GOT3 (cell line): ENCODE data around the gene MAP2.

Experiments
- DNase-seq: peaks from one replicate; lab custom pipeline; 2025; ENCODE audit warnings: mixed read lengths; lab: John Stamatoyannopoulos, UW

MAP2 gene

DNA sequence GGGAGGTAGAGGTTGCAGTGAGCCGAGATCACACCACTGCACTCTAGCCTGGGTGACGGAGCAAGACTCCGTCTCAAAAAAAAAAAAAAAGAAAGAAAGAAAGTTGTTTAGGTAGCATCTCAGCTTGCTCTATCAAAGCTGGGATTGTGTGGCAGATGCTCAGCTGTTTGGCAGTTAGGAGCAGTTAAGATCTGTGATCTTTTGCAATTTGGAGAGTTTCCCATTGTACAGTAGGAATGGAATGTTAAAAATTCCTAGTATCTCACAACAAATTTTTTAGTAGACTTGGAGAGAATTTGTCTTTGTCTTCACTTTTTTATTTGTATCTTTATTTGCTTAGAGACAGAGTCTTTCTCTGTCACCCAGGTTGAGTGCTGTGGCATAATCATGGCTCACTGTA is 224.9 kb downstream of the MAP2 start:
- DNase-seq = no peak

- DNase-seq = no peak
Measured at GRCh38 chr2:209653134-209653533, 229.3 kb downstream of the MAP2 start.

GRCh38 chr2:209661286-209661894 is 237.5 kb downstream of the MAP2 start:
- DNase-seq = no peak

- DNase-seq = no peak
Measured at GRCh38 chr2:209662021-209662420, 238.2 kb downstream of the MAP2 start.

DNA sequence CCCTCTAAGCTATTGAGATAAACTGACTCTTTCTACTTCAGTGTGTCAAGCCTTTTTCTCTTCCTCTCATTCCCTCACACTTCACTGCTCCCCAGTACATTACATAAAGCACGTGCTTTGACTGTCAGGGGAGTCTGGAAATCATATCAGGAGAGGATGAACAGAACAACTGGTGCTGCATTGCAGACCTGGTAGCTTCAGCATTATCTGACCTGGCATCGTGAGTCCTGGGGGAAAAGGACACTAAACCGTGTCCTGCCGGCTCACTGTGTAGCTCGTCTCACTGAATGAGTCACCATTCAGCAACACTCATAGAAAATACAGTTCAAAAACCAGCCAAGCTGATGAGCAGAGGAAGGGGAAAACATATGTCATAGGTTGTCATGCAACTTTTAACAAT is 239.3 kb downstream of the MAP2 start:
- no peak for DNase-seq

- DNase-seq = no peak
Measured at GRCh38 chr2:209663656-209664055, 239.8 kb downstream of the MAP2 start.

DNA sequence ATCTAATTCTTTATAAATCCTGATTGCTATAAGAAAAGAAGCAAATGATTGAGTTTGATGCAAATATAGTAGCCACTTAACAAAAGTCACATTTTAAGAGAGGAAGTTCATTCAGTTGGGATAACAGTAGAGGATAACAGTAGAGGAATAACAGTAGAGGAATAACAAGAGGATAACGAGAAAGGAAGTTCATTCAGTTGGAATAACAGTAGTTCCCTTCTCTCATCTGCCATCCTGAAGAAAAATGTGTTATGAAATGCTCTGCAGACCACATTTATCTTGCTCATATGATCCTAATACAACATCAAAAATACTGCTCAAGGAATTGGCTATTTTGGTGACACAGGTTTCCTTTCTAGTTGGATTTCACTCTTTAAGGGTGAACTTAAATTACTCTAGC is 242.4 kb downstream of the MAP2 start:
- no peak for DNase-seq

- no peak for DNase-seq
Measured at GRCh38 chr2:209671020-209671680, 247.3 kb downstream of the MAP2 start.

- no peak for DNase-seq
Measured at GRCh38 chr2:209673811-209674210, 250.0 kb downstream of the MAP2 start.

GRCh38 chr2:209680596-209680995 is 256.7 kb downstream of the MAP2 start:
- DNase-seq = no peak

- DNase-seq = no peak
Measured at GRCh38 chr2:209681201-209681735, 257.4 kb downstream of the MAP2 start.

DNA sequence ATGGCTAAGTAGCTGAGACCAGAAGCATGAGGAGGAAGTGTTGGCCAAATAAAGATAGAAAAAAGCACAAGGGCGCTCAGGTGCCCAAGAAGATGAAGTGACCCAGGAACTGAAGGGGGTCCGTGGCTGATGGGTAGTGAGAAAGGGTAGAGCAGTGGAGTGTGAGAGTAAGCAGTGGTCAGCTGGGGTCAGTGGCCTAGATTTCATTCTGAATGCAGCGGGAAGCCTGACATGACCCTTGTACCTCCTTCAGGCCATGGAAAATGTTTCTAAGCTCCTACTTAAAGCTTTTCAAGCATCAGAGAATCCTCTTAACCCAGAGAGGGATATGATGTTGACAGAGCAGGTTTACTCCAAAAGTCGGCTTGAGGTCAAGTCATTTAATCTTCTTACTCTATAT is 258.8 kb downstream of the MAP2 start:
- DNase-seq = no peak

- no peak for DNase-seq
Measured at GRCh38 chr2:209685340-209685739, 261.5 kb downstream of the MAP2 start.

DNA sequence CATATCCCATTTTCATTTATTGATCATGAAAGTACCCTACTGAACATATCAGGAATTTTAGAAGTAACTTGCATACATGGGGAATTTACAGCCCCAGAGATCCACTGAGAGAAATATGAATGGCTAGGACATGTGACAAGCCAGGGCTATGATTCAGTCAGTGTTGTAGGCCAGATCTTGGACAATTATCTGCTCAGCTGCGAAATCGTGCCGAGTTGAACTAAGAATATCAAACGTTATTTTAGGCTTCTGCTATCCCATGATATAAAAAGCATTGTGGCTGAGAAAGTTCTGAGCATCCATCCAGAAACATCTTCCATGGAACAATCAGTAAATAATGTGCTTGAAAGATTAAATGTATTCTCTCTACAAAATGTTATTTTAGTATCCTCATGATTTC is 262.1 kb downstream of the MAP2 start:
- no peak for DNase-seq

GRCh38 chr2:209686448-209686847 is 262.6 kb downstream of the MAP2 start:
- DNase-seq = no peak

- DNase-seq = no peak
Measured at GRCh38 chr2:209687323-209687969, 263.6 kb downstream of the MAP2 start.

- DNase-seq = no peak
Measured at GRCh38 chr2:209688385-209688784, 264.5 kb downstream of the MAP2 start.

- no peak for DNase-seq
Measured at GRCh38 chr2:209690029-209690754, 266.3 kb downstream of the MAP2 start.

- no peak for DNase-seq
Measured at GRCh38 chr2:209694748-209695147, 270.9 kb downstream of the MAP2 start.

- DNase-seq = no peak
Measured at GRCh38 chr2:209696836-209697711, 273.2 kb downstream of the MAP2 start.

DNA sequence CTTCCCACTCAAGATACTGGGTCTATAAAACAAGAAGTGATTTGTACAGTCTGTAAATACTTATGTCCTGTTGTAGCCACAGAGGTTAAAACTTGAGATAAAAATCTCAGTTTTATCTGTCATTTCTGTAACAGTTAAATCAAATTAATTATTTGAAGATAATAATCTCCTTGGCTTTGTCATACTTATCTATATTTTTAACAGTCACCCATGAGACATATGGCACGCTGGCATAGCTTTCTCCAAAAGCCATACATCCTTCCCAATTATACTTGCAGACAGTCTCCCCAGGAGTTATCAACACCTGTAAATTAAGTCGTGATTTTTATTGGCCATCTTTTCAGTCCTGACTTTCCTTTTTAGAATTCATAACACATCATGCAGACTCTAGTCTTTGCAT is 278.9 kb downstream of the MAP2 start:
- DNase-seq = no peak

DNA sequence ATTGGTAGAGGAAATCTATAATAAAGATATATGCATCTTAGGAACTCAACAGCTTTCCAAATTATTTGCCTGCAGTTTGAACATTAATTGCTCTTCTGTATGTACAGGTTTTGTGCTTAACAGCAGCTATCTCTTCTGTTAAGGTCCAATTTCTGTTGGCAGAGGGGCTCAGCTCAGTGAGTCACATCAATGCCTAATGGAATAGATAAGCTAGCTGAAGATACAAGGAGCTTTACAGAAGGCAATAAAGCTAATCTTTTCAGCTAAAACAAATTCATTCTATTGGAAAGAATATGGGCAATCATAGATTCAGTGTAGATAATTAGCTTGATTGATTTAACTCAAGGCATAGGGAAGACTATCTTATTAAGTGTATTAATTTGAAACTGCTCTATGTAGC is 289.4 kb downstream of the MAP2 start:
- DNase-seq = no peak
